Colonic mucosa (tissue), 4 donors: ENCODE measurements around the gene PLPP6. TPM values are rescaled to one million over a fixed set of nuclear protein-coding genes. Genes with fewer than 3 reads are reported as not detected.

Experiments
- DNase-seq: peaks from one replicate; pipeline ENCODE4 v3.0.0-alpha.2; 2020
- H3K27ac ChIP-seq: fragments of 200-600 bp; one replicate; pipeline ENCODE4 v1.8.0; 2021
- H3K27me3 ChIP-seq: fragments of 200-600 bp; one replicate; pipeline ENCODE4 v1.8.0; 2021
- H3K36me3 ChIP-seq: fragments of 200-600 bp; one replicate; pipeline ENCODE4 v1.8.0; 2021
- H3K4me1 ChIP-seq: fragments of 200-600 bp; one replicate; pipeline ENCODE4 v1.8.0; 2021; ENCODE audit warnings: mild to moderate bottlenecking
- H3K4me3 ChIP-seq: fragments of 200-600 bp; one replicate; pipeline ENCODE4 v1.8.0; 2021
- H3K9ac ChIP-seq, 2 donors: one replicate each; pipeline ENCODE4 v1.7.0; 2013; ENCODE audit warnings: control low read depth in 2 of 2, low read depth in 2 of 2, low read length in 2 of 2
- H3K9me3 ChIP-seq: fragments of 200-600 bp; one replicate; pipeline ENCODE4 v1.8.0; 2021
- intact Hi-C: fragments of 100-400 bp; cut with DNase I; formaldehyde crosslinking; loops from one replicate; pipeline ENCODE4 v1.14.1; 2022
- total RNA-seq, 2 donors: library from RNA; stranded (reverse); fragmentation: NEBNext Ultra II Directional in 1 of 2; extraction: Animal tissue kit (Norgen Biotek cat#: 25700) in 1 of 2; gene quantifications; one replicate each; pipeline ENCODE4 v1.2.1, GENCODE V29; 2021
- TF ChIP-seq, protein P1 (sequence below): fragments of 200-600 bp; IDR thresholded peaks from one replicate; pipeline ENCODE4 v1.8.0; 2022; ENCODE audit warnings: antibody characterized with exemption, mild to moderate bottlenecking
- donor health status: healthy.
- donor health status: DM: no; HTN: no; CAD: no.
- donor health status: DM: no; HTN: no; CAD: no.

Gene PLPP6
- total RNA-seq, 2 donors from 2014 or later, result 15.6 to 17.8 TPM

DNA sequence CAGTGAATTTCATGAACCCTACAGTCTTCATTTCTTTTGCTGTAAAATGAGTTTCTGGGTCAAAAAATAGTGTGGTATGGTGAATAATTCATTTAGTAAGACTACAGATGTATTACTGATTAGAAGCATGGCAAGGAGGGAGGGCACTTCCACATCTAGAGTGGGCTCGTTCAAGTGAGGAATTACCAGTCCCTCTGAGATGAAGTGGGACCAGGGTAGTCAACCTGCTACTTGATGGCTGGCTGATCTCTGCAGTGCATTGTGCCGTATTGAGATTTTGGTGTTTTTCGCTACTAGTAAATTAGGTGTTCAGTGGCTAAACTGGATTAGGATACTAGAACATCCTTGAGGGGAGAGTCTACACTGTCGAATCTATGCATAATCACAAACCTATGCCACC, 28.1 kb downstream of the PLPP6 start:
- TF ChIP-seq, protein P1, sequence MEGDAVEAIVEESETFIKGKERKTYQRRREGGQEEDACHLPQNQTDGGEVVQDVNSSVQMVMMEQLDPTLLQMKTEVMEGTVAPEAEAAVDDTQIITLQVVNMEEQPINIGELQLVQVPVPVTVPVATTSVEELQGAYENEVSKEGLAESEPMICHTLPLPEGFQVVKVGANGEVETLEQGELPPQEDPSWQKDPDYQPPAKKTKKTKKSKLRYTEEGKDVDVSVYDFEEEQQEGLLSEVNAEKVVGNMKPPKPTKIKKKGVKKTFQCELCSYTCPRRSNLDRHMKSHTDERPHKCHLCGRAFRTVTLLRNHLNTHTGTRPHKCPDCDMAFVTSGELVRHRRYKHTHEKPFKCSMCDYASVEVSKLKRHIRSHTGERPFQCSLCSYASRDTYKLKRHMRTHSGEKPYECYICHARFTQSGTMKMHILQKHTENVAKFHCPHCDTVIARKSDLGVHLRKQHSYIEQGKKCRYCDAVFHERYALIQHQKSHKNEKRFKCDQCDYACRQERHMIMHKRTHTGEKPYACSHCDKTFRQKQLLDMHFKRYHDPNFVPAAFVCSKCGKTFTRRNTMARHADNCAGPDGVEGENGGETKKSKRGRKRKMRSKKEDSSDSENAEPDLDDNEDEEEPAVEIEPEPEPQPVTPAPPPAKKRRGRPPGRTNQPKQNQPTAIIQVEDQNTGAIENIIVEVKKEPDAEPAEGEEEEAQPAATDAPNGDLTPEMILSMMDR, result no peak
- Histone ChIP-seq H3K27ac (no peak overlapping the region), H3K36me3 (peaks cover 8% of the 10 kb centered on the region)

DNA sequence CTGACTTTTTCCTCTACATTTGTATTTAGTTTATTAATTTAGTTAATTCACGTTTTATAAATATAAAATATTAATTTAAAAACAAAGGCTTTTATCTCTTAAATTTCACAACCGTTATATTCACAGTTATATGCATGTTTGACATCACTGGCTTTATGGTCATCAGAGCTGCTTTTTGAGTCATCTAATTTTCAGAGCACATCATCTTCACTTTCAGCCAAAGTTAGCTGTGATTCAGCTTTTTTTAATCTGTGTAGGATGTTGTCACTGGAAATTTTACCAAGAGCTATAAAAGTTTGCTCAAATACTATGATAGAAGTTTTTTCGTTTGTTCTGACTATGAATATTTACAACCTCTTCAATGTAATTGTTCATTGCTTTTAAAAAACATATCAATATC, 29.7 kb downstream of the PLPP6 start:
- no peak overlapping the region for H3K27ac ChIP-seq
- no peaks in the 10 kb centered on the region for H3K9me3 ChIP-seq
- no peaks in the 10 kb centered on the region for H3K4me1 ChIP-seq
- no peak for DNase-seq
- no peak overlapping the region for H3K4me3 ChIP-seq
- TF ChIP-seq, protein P1, result no peak
- no peak overlapping the region for H3K9ac ChIP-seq
- intact Hi-C loops, result loop anchor here (5.0 kb wide), 1 partner anchor 41 kb away; no protein-coding TSS in a partner anchor
- H3K27me3 ChIP-seq, result no peaks in the 10 kb centered on the region
- H3K36me3 ChIP-seq, result peaks cover 8% of the 10 kb centered on the region

More for the DNA sequence above, 28.1 kb downstream of the PLPP6 start:
- H3K9me3 ChIP-seq, result no peaks in the 10 kb centered on the region
- no peak overlapping the region for H3K9ac ChIP-seq
- no peaks in the 10 kb centered on the region for H3K27me3 ChIP-seq
- no peak for DNase-seq
- H3K4me1 ChIP-seq, result no peaks in the 10 kb centered on the region
- H3K4me3 ChIP-seq, result no peak overlapping the region
- intact Hi-C loops, result loop anchor here (5.0 kb wide), 1 partner anchor 42 kb away; no protein-coding TSS in a partner anchor

DNA sequence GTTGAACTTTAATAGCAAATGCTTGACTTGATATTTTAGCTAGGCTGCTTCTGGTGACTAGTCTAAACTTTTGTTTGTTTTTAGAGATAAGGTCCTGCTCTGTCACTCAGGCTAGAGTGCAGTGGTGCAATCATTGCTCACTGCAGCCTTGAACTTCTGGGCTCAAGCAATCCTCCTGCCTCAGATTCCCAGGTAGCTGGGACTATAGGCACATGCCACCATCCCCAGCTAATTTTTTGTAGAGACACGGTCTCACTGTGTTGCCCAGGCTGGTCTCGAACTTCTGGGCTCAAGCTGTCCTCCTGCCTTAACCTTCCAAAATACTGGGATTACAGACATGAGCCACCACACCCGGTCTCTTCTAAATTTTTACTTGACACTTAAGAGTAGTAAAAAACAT, 38.0 kb downstream of the PLPP6 start:
- Histone ChIP-seq H3K36me3 (peaks cover 5% of the 10 kb centered on the region), H3K4me1 (no peaks in the 10 kb centered on the region), H3K9ac (no peak overlapping the region), H3K4me3 (no peak overlapping the region), H3K27me3 (no peaks in the 10 kb centered on the region), H3K9me3 (no peaks in the 10 kb centered on the region), H3K27ac (no peak overlapping the region)
- intact Hi-C loops, result no loop called here
- DNase-seq, result no peak
- TF ChIP-seq, protein P1, result no peak

DNA sequence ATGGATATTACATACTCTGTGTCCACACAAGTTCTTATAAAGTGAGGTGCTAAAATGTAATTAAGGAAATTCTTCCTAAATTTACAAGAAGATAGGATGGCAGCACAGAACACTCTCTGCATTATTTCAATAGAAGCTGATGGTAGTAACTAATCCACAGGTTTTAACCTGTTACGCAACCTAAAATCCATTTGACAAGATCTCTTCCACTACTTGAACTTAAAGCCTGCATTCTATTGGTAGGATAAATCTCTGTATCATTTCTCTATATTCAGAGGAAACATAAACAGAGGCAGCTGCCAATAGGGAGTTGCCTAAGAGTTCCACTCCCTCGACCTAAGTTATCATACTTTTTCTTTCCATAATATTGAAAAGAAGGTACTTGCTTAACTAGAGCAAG, 38.8 kb downstream of the PLPP6 start:
- H3K36me3 ChIP-seq, result peaks cover 5% of the 10 kb centered on the region
- H3K9ac ChIP-seq, result no peak overlapping the region
- H3K4me3 ChIP-seq, result no peak overlapping the region
- intact Hi-C loops, result no loop called here
- TF ChIP-seq, protein P1, result no peak
- no peaks in the 10 kb centered on the region for H3K27me3 ChIP-seq
- H3K4me1 ChIP-seq, result no peaks in the 10 kb centered on the region
- no peak for DNase-seq
- H3K27ac ChIP-seq, result no peak overlapping the region
- H3K9me3 ChIP-seq, result no peaks in the 10 kb centered on the region

DNA sequence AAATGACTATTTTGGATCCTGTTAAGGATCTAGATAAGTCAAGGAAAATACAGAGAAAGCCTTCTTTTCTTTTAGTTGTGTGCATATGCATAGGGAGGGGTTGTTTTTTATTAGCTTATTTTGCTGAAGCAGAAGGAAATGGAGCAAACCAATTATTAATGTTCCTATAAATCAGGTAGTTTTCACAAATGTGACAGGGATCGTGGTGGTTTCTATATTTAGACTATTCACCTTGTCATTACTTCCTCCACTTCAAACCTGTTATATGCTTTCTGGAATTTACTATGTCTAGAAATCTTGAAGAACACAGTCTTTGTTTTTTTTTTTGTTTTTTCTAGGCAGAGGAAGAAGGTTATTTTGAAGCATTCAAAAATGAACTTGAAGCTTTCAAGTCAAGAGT, 39.4 kb downstream of the PLPP6 start:
- Histone ChIP-seq H3K27me3 (no peaks in the 10 kb centered on the region), H3K36me3 (peaks cover 5% of the 10 kb centered on the region), H3K27ac (no peak overlapping the region), H3K9ac (no peak overlapping the region), H3K4me1 (no peaks in the 10 kb centered on the region), H3K4me3 (no peak overlapping the region), H3K9me3 (no peaks in the 10 kb centered on the region)
- TF ChIP-seq, protein P1, result no peak
- no peak for DNase-seq
- intact Hi-C loops, result no loop called here

DNA sequence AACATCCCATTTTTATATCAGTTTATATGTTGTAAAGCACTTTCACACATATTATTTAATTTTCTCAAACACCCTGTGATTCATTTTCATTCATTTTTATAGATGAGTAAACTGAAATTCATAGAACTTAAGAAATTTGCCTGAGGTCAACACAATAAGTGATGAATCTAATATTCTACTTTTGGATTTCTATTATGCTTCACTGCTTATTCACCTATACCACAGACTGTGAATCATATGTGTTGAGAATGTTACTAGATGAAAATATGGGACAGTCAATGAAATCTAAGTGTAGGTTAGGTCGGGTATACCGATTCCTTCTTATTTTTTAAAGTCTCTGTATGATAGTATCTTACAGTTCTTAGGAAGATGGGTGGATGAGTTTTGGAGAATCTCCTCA, 42.0 kb downstream of the PLPP6 start:
- no peaks in the 10 kb centered on the region for H3K27me3 ChIP-seq
- H3K9ac ChIP-seq, result no peak overlapping the region
- H3K4me1 ChIP-seq, result no peaks in the 10 kb centered on the region
- H3K36me3 ChIP-seq, result no peaks in the 10 kb centered on the region
- no peaks in the 10 kb centered on the region for H3K9me3 ChIP-seq
- no peak overlapping the region for H3K27ac ChIP-seq
- TF ChIP-seq, protein P1, result no peak
- DNase-seq, result no peak
- H3K4me3 ChIP-seq, result no peak overlapping the region
- intact Hi-C loops, result no loop called here
